A673 (cell line): ENCODE measurements around the gene CELF4.

ENCODE experiments used
- CTCF ChIP-seq: fragments of 300-800, 200-600 bp; sonication (generic); conservative IDR thresholded peaks from 2 replicates; pipeline ENCODE4 v1.5.1; 2017; ENCODE audit warnings: low read depth, mild to moderate bottlenecking, antibody characterized with exemption, low read length, moderate library complexity, mixed read lengths
- EZH2 ChIP-seq: fragments of 200-600 bp; sonication (generic); IDR thresholded peaks from 2 replicates; pipeline ENCODE4 v1.6.1; 2017; ENCODE audit warnings: borderline replicate concordance, low read depth, mild to moderate bottlenecking, mixed read lengths, antibody characterized with exemption, low read length; ENCODE audit not compliant: poor library complexity, severe bottlenecking

DNA sequence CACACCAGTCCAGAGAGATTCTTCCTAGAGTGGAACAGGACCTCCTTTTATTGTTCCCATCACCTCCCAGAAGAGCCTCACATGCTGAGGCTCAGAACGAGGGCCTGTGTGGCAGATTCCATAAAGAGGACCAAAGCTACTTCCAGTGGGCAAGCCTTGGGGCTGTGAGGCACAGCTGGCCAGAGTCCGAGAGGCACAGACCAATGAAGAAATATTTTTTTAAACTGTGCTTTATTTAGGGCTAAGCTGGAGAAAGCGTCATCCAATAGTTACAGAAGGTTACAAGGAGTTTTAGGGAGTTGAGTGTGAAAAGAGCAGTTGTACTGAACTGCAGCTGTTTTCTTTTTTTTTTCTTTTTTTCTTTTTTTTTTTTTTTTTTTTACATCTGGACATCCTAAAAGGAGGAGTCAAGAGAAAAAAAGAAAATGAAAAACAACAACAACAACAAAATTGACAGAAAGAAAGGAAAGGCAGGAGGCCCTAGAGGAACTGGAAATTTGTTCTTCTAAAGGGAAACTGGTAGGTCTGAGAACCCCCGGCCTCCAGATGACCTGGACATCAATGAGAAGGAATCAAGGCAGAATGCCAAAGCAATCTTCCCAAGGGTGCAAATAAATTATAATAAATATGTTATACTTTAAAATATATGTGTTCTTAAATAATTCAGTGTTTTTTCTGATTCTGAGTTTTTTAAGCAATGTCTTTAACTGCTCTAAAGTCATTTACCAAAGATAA is 322.6 kb downstream of the CELF4 start:
- TF ChIP-seq CTCF (no peak), EZH2 (no peak)
